Lower lobe of right lung (tissue), 2 donors: ENCODE results near the gene ADGRL3. TPM values are rescaled to one million over a fixed set of nuclear protein-coding genes. Genes with fewer than 3 reads are reported as not detected.

Experiments
- ATAC-seq, 2 donors: fragments of 200-7000 bp; cut with Tn5 transposase; one replicate each; pipeline ENCODE4 v1.9.1; 2020 to 2022; ENCODE audit warnings: mild to moderate bottlenecking in 2 of 2, moderate library complexity in 2 of 2
- DNase-seq: peaks from one replicate; pipeline ENCODE4 v3.0.0-alpha.2; 2020
- H3K27ac ChIP-seq: fragments of 200-600 bp; one replicate; pipeline ENCODE4 v1.8.0; 2022
- H3K27me3 ChIP-seq: fragments of 200-600 bp; one replicate; pipeline ENCODE4 v1.8.0; 2022; ENCODE audit warnings: low read depth
- H3K36me3 ChIP-seq: fragments of 200-600 bp; one replicate; pipeline ENCODE4 v1.8.0; 2022; ENCODE audit warnings: mild to moderate bottlenecking
- H3K4me1 ChIP-seq: fragments of 200-600 bp; one replicate; pipeline ENCODE4 v1.8.0; 2022
- H3K4me3 ChIP-seq: fragments of 200-600 bp; one replicate; pipeline ENCODE4 v1.8.0; 2022; ENCODE audit warnings: mild to moderate bottlenecking
- H3K9me3 ChIP-seq: fragments of 200-600 bp; one replicate; pipeline ENCODE4 v1.8.0; 2022
- intact Hi-C: fragments of 100-400 bp; cut with DNase I; formaldehyde crosslinking; loops from one replicate; pipeline ENCODE4 v1.11.0; 2022
- total RNA-seq: library from RNA; stranded (reverse); fragmentation: NEBNext Ultra II Directional; extraction: Animal tissue kit (Norgen Biotek cat#: 25700); gene quantifications from one replicate; pipeline ENCODE4 v1.2.1, GENCODE V29; 2021
- TF ChIP-seq, protein P1 (sequence below): fragments of 200-600 bp; IDR thresholded peaks from one replicate; pipeline ENCODE4 v1.8.0; 2022; ENCODE audit warnings: antibody characterized with exemption, mild to moderate bottlenecking
- donor health status: DM: no; HTN: yes; CAD: no; lungs with severe emphysema.

ADGRL3 gene
- total RNA-seq, 1 donor from 2014 or later: 6.0 TPM

DNA sequence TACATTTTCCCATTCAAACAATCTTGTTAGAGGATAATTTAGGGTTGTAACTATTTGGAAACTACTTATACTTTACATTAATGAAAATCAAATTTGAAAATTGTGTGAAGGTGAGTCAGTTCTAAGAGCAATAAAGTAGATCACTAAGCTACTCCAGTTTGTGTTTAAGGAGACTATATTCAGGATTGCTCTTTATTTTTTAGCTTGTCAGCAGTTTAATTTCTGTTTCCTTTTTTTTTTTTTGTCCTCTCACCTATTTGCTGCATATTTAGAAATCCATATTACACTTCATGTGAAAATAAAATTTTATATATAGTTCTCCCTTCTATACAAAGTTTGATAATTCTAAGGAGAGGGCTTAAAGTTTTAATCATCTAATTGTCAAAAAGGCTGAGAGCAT, 691.8 kb downstream of the ADGRL3 start:
- Histone ChIP-seq H3K9me3 (no peaks in the 10 kb centered on the region), H3K4me3 (no peak overlapping the region), H3K36me3 (no peaks in the 10 kb centered on the region), H3K4me1 (no peaks in the 10 kb centered on the region), H3K27me3 (no peaks in the 10 kb centered on the region), H3K27ac (no peak overlapping the region)
- TF ChIP-seq, protein P1, sequence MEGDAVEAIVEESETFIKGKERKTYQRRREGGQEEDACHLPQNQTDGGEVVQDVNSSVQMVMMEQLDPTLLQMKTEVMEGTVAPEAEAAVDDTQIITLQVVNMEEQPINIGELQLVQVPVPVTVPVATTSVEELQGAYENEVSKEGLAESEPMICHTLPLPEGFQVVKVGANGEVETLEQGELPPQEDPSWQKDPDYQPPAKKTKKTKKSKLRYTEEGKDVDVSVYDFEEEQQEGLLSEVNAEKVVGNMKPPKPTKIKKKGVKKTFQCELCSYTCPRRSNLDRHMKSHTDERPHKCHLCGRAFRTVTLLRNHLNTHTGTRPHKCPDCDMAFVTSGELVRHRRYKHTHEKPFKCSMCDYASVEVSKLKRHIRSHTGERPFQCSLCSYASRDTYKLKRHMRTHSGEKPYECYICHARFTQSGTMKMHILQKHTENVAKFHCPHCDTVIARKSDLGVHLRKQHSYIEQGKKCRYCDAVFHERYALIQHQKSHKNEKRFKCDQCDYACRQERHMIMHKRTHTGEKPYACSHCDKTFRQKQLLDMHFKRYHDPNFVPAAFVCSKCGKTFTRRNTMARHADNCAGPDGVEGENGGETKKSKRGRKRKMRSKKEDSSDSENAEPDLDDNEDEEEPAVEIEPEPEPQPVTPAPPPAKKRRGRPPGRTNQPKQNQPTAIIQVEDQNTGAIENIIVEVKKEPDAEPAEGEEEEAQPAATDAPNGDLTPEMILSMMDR: no peak
- ATAC-seq (no peak), DNase-seq (no peak)
- intact Hi-C loops: no loop called here

DNA sequence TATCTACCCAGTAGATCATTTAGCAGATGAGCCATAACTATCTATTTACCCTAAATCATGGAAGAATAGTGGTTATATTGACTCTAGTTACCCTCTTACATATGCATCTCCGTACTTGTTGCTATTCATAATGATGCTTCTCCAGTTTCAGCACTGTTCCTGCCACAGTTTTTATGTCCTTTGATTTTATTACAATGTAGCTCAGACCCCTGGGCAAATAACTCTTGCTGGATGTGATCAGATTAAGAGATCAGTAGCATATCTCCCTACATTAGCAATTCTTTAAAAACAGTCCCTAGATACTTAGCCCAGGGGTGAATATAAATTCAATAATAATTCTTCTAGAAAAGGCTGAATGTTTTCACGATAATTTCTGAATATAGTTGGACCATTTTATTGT, 696.5 kb downstream of the ADGRL3 start:
- no peaks in the 10 kb centered on the region for H3K4me1 ChIP-seq
- H3K27me3 ChIP-seq: no peaks in the 10 kb centered on the region
- TF ChIP-seq, protein P1: no peak
- H3K9me3 ChIP-seq: no peaks in the 10 kb centered on the region
- intact Hi-C loops: no loop called here
- DNase-seq (no peak), ATAC-seq (no peak)
- H3K36me3 ChIP-seq: no peaks in the 10 kb centered on the region
- no peak overlapping the region for H3K4me3 ChIP-seq
- no peak overlapping the region for H3K27ac ChIP-seq

DNA sequence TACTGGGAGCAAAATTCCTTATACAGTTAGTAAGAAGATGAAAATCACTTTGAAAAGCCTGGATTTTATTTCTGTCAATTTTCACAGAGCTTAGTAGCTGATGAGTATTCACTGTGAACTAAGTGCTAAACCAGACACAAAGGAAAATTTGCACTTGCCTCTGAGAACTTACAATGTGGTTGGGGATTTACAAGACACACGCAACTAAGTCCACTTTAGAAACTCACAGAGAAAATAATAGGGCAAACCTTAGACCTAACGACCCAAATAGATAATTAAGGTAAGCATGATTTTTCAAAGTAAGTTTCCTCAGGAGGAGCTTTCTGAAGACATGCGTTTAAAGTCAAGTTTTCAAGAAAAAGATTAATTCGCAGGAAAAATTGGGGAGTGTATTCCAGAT, 708.9 kb downstream of the ADGRL3 start:
- Histone ChIP-seq H3K4me3 (no peak overlapping the region), H3K9me3 (no peaks in the 10 kb centered on the region), H3K27me3 (no peaks in the 10 kb centered on the region), H3K4me1 (no peaks in the 10 kb centered on the region), H3K27ac (no peak overlapping the region), H3K36me3 (no peaks in the 10 kb centered on the region)
- ATAC-seq (no peak), DNase-seq (no peak)
- TF ChIP-seq, protein P1: no peak
- intact Hi-C loops: no loop called here

DNA sequence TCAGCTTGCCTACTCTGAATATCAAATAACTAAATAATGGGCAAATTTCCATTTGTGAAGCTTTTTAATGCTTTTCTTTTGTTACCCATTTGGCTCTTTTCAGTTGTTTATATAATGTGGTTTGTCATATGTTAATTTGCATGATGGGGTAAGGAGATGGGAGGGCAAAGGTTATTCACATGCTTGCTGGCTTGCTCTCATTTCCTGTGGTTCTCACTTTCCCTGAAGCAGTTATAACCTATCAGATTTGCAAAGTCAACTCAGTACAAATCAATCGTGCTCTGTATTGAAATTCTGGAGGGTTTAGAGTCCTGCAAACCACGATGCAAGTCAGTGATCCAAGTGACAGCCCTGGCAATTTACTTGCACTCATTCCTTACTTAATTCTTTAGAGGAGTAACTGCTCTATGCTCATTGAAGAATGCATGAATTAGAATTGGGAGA, 711.2 kb downstream of the ADGRL3 start:
- Histone ChIP-seq H3K36me3 (no peaks in the 10 kb centered on the region), H3K4me3 (no peak overlapping the region), H3K9me3 (no peaks in the 10 kb centered on the region), H3K4me1 (no peaks in the 10 kb centered on the region), H3K27ac (no peak overlapping the region), H3K27me3 (no peaks in the 10 kb centered on the region)
- intact Hi-C loops: no loop called here
- TF ChIP-seq, protein P1: no peak
- DNase-seq (no peak), ATAC-seq (no peak)

DNA sequence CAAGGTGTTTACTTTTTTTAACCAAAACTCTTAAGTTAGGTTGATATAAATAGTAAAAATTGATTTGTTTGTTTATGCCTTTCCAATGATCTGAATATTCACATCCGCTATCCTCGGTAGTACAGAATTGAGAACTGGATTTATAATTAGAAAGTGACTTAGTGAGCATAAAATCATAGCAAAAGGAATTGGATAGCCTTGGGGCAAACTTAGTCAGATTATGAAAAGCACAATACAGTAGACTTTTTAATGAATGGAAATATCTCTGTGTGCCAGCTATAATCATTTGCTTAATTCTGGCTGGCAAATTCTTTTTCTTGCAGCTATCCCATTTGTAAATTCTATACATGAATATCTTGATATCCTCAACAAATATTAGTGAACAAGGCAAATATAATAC, 713.5 kb downstream of the ADGRL3 start:
- TF ChIP-seq, protein P1: no peak
- DNase-seq (no peak), ATAC-seq (no peak)
- no peaks in the 10 kb centered on the region for H3K4me1 ChIP-seq
- no peaks in the 10 kb centered on the region for H3K9me3 ChIP-seq
- no peak overlapping the region for H3K4me3 ChIP-seq
- no peaks in the 10 kb centered on the region for H3K27me3 ChIP-seq
- no peak overlapping the region for H3K27ac ChIP-seq
- no peaks in the 10 kb centered on the region for H3K36me3 ChIP-seq
- intact Hi-C loops: no loop called here

DNA sequence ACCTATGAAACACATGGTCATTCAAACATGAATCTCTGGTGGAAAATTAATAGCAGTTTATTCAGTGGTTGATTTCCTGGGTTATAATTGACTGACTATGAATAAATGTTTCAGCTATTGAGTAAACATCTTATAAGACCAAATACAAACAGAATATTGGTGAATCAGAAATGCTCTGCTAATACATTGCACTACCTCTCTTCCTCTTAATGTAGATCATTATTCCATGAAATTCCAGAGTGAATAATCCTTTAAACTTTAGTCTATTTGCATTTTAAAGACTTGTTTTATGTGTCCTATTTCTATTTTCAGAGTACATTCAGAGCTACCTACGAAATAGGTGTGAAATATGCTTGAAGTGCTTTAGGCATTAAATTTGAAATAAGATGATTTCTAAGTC, 715.4 kb downstream of the ADGRL3 start:
- intact Hi-C loops: no loop called here
- ATAC-seq (no peak), DNase-seq (no peak)
- Histone ChIP-seq H3K9me3 (no peaks in the 10 kb centered on the region), H3K27me3 (no peaks in the 10 kb centered on the region), H3K4me1 (no peaks in the 10 kb centered on the region), H3K36me3 (no peaks in the 10 kb centered on the region), H3K27ac (no peak overlapping the region), H3K4me3 (no peak overlapping the region)
- TF ChIP-seq, protein P1: no peak
